GM19463 (cell line): ENCODE measurements around the gene TMED10.
"Not testable (repeated sequence)": the region's sequence is repeated elsewhere in the genome, so short reads cannot be mapped to it uniquely, and the experiment has no call there.

ENCODE experiments used
- ATAC-seq: cut with Tn5 transposase; IDR thresholded peaks from one replicate; pipeline ENCODE4 v1.9.1; 2021; ENCODE audit warnings: mild to moderate bottlenecking, moderate library complexity; ENCODE audit not compliant: unreplicated experiment

Gene TMED10

DNA sequence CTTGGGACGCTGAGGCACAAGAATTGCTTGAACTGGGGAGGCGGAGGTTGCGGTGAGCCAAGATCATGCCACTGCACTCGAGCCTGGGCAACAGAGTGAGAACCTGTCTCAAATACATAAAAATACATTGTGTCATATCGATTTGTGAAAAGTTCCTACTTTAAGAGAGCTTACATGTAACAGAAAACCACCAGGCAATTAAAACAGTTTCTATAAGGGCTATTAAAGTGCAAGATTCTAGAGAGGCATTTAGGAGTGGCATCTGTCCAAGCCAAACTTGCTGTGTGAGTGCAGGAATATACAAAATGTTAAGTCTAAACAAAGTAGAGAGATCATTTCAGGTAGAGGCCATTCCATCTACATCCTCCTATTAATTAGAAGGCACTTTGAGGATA, 47.8 kb downstream of the TMED10 start:
- no peak for ATAC-seq

DNA sequence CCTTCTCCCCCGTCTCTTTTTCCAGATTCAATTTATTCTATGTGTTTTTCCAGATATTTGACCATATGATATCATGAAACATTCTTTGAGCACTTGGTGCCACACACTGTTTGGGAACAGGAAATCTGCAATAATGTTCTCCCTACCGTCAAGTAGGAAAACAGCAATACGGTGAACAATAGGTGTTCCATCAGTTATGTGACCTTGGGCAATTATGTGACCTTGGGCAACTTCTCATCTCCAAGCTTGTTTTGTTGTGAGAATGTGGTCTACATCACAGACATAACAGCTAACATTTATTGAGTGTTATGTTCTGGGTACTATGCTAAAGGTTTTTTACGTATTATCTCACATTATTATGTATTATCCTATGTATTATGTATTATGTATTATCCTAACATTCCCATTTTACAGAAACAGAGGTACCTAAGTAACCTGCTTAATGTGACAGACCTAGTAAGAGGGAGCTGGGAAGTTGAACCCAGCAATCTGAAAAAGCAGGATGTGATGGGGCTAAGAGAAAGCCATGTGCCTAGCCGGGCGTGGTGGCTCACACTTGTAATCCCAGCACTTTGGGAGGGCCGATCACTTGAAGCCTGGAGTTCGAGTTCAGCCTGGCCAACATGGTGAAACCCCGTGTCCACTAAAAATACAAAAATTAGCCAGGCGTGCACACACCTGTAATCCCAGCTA, 48.4 kb downstream of the TMED10 start:
- ATAC-seq, result no peak

- ATAC-seq, result not testable (repeated sequence)
Observed at GRCh38 chr14:75127474-75127820, 49.0 kb downstream of the TMED10 start.

DNA sequence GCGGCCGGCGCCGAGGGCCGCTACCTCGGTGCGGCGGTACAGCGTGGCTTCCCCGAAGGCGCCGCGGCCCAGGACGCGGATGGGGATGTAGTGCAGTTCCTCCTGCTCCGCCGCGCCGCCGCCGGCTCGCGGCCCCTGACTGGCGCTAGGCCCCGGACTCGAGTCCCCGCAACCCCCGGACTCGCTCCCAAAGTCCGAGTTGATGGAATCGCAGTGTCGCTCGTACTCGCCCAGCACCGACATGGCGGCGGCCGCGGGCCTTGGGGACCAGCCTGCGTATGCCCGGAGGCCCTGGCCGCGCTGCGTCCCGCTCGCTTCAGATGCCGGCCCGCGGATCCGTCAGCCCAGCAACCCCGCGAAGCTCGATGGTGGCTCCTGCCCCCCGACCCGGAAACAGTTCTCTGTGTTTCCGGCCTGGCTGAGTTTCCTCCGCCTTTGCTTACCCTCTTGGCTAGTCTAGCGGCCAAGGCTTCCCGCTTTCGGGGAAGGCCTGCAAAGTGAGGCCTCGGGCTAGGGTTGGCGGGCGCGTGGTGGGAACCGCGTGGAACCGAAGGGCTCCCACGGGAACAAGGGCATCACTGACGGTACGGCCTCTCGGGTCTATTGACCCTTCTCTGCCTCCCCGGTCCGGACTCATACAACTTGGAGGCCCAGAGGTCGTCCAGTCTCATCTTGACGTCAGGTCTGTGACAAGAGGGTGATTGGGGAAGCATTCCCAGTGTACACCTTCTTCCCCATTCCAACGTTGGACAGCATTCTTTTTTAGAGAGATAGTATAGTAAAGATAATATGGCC, 49.5 kb downstream of the TMED10 start, which contains the start of gene NEK9:
Gene NEK9 (minus strand): TSS at position 370 of the 795 bp plus-strand sequence. CDS start 127 bp downstream, at position 243.
- peak; percentile 84 for ATAC-seq

DNA sequence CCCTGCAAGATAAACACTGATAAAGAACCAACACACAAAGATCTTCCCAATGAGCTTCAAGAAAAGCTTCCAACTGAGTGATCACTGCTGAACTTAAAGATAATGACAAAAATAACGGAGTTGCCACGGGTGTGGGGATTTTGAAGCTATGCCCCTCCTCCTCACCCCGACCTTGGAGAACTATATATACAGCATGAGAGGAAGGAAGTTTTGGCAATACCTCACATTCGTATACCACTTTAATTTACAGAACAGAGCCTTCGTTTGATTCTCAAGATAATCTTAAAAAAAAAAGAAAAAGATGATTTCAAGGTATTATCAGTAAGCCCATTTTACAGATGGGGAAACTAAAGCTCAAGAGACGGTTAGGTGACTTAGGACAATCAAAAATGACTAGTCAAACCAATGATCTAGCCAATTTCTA, 50.3 kb downstream of the TMED10 start:
- no peak for ATAC-seq

DNA sequence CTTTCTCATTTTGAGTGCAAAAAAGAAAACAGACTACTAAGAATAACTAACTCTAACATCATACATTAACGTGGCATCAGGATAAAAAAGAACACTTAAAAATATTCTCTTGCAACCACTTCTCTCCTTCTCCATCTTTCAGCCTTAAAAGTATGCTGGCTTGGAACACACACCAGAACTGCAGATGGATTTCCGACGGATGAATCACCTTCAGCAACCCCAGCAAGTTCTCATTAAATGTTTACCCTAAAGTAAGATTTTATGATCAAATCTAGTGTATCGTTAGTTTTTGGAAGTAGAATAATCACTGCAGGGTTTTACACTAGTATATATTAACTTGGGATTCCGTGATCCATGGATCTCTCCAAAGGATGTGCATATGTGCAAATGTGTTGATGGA, 50.8 kb downstream of the TMED10 start:
- ATAC-seq, result no peak

DNA sequence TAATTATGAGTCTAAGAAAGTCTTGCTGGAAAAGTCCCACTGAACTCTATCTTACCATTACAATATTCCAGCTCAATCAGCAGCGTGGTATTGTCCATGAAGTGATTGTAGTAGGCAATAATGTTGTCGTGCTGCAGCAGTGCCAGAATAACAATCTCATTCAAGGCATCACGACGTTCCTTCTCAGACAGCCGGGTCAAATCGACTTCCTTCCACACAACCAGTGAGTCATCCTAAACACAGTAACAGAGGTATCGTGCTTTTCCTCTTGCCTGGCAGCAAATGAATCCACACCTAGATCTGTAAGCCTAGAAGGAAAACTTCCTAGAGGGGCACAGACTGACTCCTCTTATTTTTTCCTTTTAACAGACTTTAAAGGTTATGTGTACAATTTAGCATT, 52.4 kb downstream of the TMED10 start:
- ATAC-seq, result no peak

- no peak for ATAC-seq
Observed at GRCh38 chr14:75121552-75121951, 54.9 kb downstream of the TMED10 start.

DNA sequence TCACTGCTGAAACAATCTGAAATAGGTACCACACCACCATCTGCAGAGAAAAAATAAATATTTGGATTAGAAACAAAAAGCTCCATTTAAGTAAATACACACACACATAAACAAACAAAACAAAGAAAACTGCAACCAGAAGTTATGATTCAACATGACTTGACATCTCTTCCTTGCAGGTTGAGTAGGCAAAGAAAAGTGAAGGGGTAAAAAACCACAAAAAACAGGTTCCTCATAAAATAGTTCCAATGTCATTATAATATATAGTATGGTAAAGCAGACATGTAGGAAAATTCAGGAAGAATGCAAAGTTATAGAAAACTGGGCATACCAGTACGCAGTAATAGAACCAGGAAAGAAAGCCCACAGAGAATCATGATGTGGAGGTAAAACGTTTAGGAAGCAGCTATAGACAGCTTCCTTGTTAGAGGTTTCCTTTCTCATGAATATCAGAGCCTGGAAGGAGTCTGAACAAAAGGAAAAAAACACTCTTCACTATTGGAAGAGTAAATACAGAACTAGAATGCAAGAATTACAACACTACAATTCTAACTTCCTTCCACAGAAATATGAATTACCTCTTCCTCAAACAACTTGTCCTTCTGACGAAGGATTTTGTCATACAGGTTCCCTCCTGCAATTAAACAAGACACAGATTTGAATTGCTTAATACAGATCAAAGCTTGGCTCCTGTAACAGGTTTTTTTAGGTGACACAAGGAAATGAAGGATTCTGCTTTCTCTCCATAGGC, 55.7 kb downstream of the TMED10 start:
- no peak for ATAC-seq

DNA sequence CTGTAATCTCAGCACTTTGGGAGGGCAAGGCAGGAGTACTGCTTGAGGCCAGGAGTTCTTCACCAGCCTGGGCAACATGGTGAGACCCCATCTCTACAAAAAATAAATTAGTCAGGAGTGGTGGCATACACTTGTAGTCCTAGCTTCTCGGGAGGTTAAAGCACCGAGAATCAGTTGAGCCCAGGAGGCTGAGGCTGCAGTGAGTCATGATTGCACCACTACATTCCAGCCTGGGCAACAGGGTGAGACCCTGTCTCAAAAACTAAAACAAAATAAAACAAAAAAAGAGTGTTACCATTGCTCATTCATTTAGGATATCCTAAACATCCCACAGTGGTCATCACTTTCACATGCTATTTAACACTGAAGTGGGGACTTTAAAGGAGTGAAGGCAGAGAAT, 57.4 kb downstream of the TMED10 start:
- ATAC-seq, result no peak

- ATAC-seq, result no peak
Observed at GRCh38 chr14:75113932-75114539, 62.4 kb downstream of the TMED10 start.

DNA sequence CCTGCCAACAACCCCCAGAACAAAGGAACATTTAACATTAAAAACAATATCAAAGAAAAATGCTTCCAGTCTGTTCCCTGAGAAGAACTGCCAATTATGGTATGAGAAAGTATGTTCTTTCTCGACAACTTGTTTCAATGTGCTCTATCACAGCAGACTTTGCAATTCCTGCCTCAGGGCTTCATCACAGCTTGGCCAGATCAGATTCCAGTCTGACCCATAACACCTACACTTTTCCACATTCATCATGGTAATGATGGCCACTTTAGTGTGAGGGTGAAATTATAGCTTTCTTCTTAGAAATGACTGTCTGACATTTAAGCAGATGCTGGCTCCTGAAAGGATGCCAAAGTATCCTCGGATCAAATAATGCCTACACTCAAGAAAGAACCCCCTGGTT, 66.5 kb downstream of the TMED10 start:
- ATAC-seq, result no peak

DNA sequence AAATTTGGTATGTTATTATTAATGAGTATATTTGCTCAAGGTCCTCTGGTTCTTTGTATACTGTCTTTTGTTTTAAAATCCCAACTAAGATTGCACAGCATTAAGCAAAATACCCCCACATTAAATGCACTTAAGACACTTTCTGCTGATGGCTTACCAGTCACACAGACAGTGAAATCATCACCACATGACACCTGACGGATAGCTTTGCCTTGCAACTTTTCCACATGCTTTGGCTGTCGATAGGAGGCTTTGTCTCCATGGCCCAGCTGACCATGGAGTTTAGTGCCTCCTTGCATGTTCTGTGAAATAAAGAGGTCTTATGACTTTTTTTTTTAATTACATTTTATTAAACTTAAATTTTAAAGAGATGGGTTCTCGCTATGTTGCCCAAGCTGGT, 69.2 kb downstream of the TMED10 start:
- ATAC-seq, result no peak

DNA sequence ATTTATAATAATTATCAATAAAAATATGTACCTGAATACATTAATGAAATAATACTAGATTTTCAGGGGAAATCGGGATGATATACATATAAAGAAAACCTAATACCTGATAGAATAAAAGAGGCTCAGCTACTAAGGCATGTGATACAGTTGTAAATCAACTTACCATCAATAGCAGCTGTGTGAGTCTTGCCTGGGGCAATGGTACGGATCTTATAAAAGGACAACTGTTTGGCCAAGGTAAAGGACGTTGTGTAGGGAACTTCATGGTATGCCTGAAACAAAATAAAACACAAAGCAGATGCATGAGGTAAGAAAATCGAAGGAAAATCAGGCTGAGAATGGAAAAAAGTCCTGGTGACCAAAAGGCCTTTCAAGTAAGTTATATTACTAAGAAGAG, 74.9 kb downstream of the TMED10 start:
- no peak for ATAC-seq

DNA sequence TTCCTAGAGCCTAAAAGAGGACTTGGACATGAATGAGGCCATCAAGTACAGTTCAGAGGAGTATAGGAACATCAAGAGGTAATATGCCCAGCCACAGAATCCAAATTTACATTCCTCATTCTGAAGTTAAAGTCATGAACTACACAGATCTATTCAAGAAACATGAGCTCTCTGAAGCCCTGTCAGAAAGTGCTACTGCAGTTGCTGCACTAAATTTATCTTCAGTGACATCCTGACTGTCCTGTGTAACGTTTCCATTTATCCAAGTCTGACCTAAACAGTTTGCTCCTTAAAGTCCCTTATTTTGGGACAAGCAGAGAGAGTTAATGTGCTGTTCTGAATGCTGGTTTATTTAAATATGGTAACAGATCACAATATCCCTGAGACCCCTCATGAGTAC, 77.7 kb downstream of the TMED10 start:
- no peak for ATAC-seq

- ATAC-seq, result no peak
Observed at GRCh38 chr14:75098212-75098611, 78.2 kb downstream of the TMED10 start.

DNA sequence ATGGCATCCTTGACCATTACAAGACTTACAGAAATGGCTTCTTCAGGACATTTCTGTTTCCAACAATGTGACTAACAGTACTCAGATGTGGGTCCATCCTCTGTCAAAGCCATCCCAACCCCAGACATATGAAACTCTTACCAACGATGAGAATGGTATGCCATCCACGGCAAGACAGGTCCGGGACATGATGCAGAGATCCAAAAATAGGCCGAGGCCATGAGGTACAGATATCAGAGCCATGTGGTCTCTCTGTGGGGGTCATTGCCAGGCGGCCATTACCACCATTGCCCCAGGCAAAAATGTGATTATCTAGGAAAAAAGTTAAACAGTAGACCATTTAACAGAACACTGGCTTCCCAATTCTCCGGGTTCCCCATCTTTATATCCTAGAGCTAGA, 79.5 kb downstream of the TMED10 start:
- ATAC-seq, result no peak

DNA sequence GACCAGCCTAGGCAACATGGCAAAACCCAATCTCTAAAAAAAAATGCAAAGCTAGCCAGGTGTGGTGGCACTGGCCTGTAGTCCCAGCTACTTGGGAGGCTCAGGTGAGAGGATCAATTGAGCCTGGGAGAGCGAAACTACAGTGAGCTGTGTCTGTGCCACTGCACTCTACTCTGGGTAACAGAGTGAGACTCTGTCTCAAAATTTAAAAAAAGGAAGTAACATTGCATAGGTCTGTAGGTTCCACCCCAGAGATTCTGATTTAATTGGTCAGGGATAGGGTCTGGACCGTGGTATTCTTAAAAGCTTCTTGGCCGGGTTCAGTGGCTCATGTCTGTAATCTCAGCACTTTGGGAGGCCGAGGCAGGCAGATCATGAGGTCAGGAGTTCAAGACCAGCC, 80.7 kb downstream of the TMED10 start:
- ATAC-seq, result no peak

- ATAC-seq, result no peak
Observed at GRCh38 chr14:75094896-75095295, 81.5 kb downstream of the TMED10 start.

GRCh38 chr14:75092698-75093097, 83.7 kb downstream of the TMED10 start:
- no peak for ATAC-seq

DNA sequence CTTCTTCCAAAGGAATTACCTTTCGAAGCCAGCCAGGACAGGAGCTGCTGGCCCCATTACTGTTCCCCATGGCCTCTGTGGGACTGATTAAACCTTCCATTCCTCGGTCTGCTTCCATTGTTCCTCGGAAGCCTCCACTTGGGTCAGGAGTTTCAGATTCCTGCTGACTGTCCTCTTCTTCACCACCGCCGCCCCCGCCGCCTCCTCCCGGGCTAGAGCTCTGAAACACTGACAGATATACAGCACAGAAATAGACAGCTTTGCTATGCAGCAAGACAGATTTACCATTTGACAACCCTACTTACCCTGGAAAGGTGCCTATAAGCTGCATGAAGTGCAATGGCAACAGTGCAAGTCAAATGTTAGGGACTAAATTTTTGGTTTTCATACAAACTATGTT, 85.2 kb downstream of the TMED10 start:
- ATAC-seq, result no peak
